NCI-H2107 (cell line): ENCODE results near the gene STEEP1.

ENCODE experiments used
- DNase-seq: peaks from one replicate; lab custom pipeline; 2025; lab: John Stamatoyannopoulos, UW

The STEEP1 gene

DNA sequence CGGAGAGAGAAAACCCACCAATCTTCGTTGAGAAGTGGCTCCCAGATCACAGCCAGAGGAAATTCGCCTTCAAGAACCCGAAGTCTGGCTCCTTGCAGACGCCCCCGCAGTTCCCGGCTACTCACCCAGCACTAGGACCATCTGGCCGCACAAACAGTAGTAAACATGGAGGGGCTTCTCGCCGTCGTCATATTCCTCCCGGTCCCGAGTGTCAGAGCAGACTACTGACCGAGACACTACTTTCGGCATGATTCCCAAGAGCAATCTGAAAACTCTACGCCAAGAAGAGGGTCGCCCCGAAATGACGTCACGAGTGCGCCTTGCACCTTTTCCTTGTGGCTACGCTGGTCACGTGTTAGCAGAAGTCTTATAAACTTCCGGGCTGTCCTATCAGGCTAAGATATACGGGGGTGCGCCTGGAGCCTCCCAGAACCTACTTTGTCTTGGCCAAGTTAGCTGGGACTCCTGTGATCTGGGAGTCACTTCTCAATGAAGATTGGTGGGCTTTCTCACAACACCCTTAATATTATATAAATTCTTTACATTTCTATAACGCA is at the start of gene STEEP1:
TSS of gene STEEP1 (minus strand) at position 303 of the 557 bp plus-strand sequence. CDS start at position 249, 54 bp downstream.
- DNase-seq, result peak; percentile 94

DNA sequence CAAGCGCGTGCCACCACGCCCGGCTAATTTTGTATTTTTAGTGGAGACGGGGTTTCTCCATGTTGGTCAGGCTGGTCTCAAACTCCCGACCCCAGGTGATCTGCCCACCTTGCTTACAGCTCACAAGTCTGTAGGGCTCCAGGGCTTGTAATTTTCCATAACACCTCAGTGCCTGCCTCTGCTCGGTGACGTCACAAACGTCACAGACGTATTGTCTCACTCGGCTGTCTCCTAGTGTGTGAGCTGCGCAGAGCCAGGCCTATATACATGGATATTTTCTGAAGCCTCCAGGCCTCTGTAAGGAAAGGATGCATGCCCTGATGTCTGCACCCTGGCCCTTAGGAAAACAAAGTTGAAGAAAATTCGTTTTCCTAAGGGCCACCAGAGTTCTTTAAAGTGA is 49.6 kb upstream of the STEEP1 start:
- DNase-seq, result no peak

DNA sequence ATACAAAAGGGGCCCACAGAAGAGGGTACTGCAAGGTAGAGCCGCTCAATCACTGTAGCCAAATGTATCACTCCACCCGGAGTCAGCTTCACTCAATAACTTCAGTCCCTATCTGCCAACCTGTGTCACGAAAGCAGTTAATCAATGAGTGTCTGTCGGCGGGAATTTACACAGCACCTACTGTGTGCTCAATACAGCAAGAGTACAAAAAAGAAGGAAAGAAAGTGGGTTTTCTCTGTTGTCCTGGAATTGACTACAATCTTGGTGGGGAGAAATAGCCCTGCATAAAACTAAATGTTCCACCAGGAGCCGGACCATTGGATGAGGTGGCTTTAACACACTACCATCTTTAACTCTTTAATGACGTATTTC is 41.8 kb upstream of the STEEP1 start:
- DNase-seq, result no peak

DNA sequence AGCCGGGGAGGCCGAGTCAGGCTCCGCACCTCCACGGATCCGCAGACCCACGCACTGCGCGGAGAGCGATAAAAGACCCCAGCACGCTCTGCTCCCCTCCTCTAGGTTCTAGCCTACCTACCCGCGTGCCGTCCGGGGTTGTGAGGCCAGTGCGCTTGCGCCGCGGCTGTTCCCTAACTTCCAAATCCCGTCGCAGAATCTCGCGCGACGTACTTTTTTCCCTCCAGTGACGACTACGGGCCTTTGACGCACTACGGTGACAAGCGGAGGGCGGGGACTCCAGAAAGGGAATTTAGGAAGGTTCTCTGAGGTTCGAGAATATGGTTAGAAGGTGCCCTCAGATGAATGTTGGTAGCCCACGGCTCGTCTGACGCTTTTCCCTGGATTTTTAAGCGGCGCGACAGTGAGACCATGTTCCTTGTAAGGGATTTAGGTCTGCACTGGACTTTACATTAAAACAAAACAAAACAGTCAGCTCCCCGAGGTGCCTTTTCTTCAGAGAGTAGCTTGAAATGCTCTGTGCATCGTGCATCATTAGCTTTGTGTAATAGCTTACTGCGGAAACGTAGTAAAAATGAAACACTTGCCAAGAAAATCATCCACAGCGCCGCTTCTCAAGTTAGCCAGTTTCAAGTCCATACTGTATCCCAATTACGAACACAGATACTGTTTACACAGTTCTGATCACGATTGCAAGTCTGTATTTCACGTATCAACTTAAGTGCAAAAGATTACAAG is 41.2 kb upstream of the STEEP1 start, which contains the start of gene NKRF:
TSS of gene NKRF (minus strand) at position 145 of the 738 bp plus-strand sequence.
- DNase-seq, result peak; percentile 91

DNA sequence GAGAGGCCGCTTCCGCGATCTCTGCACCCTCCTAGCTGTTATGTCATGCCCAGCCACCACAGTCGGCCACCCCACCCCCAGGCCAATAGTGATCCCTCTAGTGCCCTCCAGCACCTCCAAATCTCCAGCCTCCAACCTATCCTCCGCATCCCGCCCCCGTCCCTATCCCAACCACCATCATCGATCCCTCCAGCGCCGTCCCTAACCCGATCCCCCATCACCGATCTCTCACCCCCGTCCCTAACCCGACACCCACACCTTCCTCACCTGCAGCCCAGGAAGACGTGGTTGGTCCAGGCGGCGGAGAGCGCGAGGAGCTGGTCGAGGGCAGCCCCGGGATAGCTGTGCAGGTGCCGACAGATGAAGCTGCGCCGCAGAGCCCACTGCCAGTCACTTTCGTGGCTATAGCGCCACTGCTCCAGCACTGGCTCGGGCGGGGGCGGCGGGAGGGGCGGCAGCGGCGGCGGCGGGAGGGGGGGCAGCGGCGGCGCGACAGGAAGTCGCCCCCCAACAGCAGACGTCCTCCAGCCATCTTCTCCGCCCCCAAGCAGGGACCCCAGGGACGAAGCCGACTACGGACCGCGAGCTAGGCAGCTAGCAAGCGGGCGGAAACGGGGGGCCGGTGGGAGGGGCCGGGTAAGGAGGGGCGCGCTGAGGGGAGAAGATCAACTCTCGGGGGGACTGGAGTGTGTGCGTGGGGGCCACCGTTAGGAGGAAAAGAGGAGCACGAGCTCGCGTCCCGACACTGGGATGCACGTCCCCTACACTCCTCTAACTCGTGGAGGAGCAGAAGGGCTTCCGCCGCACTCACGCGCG is 40.5 kb upstream of the STEEP1 start:
- peak; percentile 4 for DNase-seq

DNA sequence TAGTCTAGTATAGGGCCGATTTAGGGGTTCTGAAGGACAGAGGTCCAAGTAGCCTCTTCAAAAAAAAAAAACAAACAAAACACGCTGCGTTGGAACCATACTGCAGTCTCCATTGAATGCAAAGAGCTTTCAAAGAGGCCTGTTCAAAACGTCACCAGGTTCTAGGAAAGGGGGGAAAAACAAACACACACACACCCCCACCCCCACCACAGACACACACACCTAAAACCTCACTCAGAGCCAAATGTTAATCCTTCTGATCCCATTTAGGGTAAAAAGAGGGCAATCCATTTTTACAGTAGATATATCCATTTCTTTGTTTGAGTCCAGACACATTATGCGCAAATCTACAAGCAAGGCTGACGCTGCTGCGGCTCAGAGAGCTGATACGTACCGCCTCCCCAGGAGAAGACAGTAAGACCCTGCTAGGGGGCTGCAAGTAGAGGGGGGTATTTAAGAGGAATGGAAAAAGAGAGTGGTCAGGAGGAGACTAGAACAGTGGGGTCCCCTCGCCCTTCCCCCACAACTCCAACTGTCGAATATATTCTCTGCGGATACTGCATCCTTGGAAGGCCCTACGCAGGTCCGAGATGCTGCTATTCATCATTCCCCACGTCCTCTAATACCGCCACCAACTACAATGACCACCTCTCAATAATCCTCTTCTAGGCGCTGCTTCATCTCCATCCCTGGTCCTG is 39.7 kb upstream of the STEEP1 start:
- DNase-seq, result no peak

DNA sequence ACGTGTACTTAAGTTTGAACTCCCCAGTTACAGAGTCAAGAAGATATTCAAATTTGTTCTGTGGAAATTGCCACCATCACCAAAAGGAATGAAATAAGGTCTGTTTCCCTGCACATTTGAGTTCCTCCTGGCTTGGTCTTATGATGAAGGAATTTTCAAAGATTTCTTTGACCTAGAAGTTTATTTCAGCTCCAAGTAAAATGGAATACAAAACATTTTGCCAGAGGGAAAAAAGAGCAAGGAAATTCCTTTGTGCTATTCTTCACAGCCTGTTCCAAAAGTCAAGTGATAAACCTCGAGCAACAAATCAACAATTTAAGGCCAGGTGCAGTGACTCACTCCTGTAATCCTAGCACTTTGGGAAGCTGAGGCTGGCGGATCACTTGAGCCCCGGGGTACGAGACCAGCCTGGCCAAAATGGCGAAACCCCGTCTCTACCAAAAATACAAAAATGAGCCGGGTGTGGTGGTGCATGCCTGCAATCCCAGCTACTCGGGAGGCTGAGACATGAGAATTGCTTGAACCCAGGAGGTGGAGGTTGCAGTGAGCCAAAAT is 37.6 kb upstream of the STEEP1 start:
- DNase-seq, result no peak

DNA sequence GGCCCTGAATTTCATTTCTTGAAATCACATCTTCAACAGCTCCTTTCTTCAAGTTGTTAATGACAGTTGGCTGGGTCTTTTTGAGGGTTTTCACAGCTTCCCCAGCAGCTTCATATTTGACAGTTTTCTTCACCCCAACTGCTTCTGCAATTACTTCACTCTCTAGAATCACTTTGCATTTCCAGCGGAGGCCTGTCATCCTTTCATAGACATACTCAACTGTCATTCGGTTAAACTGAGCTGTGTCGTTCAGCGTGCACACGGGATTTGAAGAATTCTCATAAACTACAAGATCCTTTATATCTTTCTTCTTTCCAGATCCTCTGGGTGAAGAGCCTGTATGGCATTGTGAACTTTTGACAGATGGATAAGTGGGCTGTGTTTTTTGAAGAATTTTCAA is 24.6 kb upstream of the STEEP1 start:
- DNase-seq, result no peak

DNA sequence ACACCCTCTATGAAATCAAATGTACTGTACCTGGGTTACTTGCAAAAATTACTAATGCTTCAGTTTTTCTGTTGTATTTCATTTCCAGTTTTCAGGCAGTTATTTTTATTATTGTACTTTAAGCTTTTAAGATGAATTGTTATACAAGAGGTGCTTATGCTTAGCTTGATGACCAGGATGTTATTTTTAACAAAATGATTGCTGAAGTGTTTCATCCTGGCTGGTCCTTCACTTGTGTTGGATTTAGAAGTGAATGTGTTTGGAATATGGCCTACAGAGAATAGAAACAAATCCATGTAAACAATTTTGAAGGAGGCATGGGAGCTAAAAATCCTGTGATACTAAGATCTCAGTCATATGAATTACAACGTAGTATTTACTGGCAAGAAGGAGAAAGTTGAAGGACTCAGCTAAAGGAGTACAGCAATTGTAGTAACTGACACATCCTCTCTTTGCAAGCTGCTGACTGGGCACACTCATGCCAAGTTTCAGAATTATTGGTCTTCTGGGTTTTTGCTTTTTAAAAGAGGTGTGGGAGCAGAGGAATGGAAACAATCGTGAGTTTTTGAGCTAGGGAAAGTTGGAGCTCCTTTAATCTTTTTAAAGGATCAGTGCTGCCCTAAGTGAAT is 18.3 kb upstream of the STEEP1 start:
- no peak for DNase-seq

DNA sequence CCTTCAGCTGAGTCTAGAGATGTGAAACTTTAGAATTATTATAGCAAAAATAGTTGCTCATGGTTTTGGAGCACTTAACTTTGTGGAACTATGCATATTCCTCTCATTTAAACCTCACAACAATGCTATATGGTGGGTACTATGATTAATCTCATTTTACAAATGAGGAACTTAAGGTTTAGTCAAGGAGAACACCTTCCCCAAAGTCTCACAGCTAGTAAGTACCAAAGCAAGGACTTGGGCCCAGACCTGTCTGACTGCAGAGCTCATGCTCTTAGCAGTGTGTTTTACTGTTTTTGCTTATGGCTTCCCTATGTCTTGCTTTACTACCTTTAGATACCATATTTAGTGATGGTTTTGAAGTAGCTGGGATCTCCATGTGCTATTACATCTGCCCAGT is 14.2 kb upstream of the STEEP1 start:
- DNase-seq, result no peak

DNA sequence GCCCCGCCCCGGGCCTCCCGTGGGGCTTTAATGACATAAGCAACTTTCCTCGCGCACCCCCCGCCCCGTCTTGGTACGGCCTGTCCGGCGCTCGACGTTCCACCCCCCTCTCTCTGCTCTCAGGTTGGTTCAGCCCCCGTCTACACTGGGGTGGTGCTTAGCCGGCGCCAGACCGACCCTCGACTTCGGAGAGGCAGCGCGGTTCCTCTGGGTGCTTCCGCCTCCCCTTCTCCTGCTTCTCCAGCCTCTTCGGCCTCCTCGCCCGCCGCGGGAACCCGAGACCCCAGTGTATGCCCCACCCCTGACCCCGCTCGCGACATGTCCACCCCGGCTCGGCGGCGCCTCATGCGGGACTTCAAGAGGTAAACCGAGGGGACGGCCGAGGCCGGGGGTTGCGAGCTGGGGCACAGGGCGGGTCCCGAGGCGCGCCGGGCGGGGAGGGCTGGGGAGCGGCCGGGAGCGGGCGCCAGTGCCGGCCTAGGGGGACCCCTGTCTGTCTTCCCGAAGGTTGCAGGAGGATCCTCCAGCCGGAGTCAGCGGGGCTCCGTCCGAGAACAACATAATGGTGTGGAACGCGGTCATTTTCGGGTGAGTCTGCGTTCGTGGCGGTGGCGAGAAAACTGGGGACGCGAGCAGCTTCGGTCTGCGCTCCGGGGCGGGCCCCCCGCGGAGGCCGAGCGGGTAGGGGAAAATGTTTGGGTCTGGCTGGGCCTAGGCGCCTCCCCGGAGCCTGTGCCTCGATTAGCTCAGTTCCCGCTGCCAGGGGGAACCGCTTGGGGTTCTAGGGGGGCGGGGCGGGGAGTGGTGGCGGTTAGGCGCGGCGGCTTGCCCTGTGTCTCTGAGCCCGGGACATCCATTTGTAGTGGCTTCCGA is 9.4 kb upstream of the STEEP1 start, which contains the start of gene UBE2A:
TSS of gene UBE2A (plus strand) at position 170 of the 873 bp plus-strand sequence. CDS start at position 319, 149 bp downstream.
- DNase-seq, result peak; percentile 88

DNA sequence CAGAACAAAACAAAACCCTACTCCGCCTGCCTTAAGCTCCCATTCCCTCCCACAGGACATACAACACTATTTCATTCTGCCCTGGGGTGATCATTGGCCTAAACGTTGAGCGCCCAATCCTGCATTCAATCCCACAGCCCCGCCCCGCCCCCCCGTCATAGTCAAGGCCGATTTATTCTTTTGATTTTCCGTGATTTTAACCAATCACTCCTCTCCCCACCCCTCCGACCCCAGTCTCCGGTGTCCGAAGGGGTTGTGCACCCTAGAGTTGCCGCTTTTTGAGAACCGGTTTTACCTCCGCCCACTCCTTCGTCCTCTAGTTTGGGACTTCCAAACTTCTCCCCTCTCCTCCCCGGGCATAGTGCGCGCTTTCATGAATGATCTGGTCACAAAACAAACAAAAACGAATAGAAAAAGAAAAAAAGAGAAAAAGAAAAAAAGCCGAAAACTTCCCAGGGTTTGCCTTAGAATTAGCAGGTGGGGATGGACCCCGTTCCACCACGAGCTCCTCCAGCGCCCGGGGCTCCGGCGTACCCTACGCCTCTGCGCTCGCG is 8.7 kb upstream of the STEEP1 start:
- no peak for DNase-seq

DNA sequence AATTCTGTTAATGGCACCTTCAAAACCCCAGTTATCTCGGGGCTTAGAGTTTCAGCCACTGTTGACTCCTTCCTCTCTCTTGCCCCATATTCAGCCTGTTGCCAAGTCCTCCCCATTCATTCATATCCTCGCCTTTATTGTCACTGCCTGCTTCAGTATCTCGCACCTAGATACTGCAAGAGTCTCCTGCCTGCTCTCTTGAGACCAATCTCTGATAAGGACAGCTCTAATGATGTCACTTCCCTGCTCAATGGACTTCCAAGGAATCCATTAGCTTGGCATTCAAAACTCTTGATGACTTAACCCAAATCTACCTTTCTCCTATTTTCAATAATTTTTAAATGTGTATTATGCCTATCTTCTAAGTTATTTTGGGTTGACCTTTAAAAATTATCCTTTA is 8.0 kb upstream of the STEEP1 start:
- no peak for DNase-seq

DNA sequence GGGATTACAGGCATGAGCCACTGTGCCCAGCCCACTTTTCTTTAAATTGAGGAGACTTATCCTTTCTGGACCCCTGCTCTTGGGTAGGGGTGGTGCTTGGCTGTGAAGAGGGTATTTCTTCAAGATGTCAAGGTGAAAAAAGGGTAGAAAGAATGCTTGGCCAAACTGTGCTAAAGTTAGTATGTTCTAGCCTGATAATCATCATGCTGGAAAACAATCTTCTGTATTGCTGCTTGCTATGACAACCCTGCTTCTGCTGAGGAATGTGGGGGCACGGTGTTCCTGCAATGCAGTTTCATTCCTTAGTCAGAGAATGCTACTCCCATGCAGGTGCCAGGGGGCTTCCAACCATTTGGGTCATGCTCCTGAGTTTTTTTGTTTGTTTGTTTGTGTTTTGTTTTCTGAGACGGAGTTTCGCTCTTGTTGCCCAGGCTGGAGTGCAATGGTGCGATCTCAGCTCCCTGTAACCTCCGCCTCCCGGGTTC is 5.2 kb upstream of the STEEP1 start:
- no peak for DNase-seq

DNA sequence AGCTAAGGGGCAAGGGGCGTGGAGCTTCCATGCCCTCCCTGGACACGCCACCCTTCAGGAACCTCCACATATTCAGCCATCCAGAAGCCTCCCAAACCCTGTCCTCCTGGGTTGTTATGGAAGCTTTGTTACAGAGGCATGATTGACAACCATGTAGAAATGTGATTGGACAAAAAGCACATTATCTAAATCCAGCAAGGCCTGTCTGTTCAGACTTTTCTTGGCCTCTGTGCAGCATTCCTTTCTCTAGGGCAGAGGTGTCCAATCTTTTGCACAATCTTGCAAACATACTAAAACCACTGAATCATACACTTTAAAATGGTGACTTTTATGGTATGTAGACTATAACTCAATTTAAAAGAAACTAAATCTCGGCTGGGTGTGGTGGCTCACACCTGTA is 12.7 kb downstream of the STEEP1 start:
- no peak for DNase-seq

DNA sequence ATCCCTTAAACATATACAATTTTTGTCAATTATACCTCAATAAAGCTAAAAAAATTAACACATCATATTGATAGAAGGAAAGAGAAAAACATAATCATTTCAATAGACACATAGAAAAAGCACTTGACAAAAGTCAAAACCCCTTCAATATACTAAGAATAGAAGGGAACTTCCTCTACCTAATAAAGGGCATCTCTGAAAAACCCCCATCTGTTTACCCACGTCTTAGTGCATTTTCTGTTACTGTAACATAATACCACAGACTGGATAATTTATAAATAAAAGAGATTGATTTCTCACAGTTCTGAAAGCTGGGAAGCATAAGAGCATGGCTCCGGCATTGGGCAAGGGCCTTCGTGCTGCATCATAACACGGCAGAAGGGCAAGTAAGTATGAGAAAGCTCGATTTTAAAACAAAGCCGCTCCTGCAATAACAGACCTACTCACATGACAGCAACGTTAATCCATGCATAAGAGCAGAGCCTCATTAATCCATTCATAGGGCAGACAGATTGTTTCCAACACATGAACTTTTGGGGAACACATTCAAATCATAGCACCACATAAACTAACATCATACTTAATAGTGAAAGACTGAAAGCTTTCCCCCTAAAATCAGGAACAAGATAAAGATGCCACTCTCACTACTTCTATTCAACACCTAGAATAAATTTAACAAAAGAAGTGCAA is 15.7 kb downstream of the STEEP1 start:
- no peak for DNase-seq

DNA sequence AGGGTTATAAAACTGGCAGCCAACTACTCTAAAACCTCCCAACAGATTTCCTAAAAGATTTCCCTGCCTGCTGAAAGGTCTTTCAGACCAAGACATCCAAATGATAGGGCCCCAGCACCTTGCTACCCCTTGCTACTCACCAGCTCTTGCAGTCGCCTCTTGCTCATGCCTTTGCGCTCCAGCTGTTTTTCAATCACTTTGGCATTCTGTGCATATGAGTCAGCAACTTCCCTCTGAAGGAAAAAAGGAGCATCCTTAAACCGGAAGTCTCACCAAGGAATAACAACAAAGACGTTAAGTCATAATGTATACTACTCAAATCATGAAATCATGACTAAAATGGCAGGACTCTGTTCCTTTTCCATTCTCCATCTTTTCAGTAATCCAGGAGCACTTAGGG is 24.0 kb downstream of the STEEP1 start:
- DNase-seq, result no peak

DNA sequence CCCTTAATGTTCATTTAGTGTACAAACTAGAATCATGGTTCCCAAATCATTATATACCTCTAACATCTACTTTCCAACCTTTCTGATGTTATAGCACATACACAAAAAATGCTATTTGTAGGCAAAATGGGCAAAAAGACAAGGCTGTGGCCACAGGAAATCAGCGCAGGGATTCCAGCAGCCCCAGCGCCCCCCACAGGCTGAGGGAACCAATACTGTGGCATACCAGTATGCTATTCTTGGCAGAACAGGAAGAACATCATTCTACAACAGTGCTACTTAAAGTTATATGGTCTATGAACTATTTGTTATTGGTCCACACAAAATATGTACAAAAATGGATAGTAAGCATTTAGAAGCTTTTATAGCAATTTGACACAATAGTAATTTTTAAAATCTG is 25.3 kb downstream of the STEEP1 start:
- DNase-seq, result no peak

DNA sequence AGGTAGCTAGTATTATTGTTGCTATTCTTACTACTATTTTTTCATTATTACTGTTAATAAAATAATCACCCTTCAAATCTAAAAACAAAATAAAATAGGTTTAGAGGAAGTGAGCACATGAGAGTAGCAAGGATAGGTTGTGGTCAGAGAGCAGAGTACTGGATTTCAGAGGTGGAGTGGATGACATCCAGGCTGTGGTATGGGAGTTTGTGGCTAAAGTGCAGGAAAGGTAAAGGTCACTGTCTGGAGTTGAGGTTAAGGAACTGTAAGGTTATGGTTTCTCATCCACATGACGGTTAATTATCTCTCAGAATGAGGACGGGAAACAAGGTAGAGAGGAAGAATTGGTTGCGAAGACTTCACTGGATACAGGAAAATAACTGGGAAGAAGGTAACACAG is 27.7 kb downstream of the STEEP1 start:
- DNase-seq, result no peak
